C4-2B (cell line): ENCODE data around the gene DNAJC11.

Experiments used
- CTCF ChIP-seq: fragments of 450-650 bp; conservative IDR thresholded peaks from 2 replicates; pipeline ENCODE4 v1.5.1; 2017; ENCODE audit warnings: mild to moderate bottlenecking
- ZFX ChIP-seq: fragments of 450-650 bp; IDR thresholded peaks from 2 replicates; pipeline ENCODE4 v1.6.1; 2017

DNA sequence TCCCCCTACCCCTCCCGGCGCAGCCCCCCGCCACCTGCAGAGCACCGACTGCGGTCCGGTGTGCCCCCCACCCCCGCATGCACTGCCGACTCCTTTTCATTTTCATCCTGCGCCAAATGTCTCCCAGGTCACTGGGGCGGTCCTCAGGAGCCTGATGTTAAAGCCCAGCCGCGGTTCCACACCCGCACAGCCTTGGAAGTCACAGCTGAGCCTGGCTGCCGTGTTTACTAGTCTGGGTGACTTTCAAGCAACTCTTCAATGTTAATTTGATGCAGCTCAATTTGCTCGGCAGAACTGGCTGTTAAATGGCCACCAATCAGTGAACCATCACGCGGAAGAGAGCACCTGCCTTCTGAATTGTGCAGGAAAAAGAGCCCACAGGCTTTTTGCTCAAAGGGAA lies 49.7 kb downstream of the DNAJC11 start:
- TF ChIP-seq CTCF (no peak), ZFX (no peak)
